Uterus (tissue), 4 donors: Measurements from ENCODE around the gene PIK3R3. TPM values are rescaled to one million over a fixed set of nuclear protein-coding genes. Genes with fewer than 3 reads are reported as not detected.

ENCODE experiments used
- DNase-seq, 2 donors: peaks; one replicate each; pipeline ENCODE4 v3.0.0-alpha.2; 2019 to 2020
- H3K27ac ChIP-seq, 2 donors: fragments of 200-600 bp; sonication (generic); 1 replicate in 1 of 2; 2 replicates in 1 of 2; pipeline ENCODE4 v1.5.1; 2016 to 2018
- H3K27me3 ChIP-seq, 2 donors: fragments of 200-600 bp; sonication (generic); one replicate each; pipeline ENCODE4 v1.5.1; 2018 to 2019; ENCODE audit warnings: control low read depth in 1 of 2
- H3K36me3 ChIP-seq, 2 donors: fragments of 200-600 bp; sonication (generic); one replicate each; pipeline ENCODE4 v1.5.1; 2019; ENCODE audit warnings: control low read depth in 1 of 2
- H3K4me1 ChIP-seq, 2 donors: fragments of 200-600 bp; sonication (generic); one replicate each; pipeline ENCODE4 v1.5.1; 2018 to 2019; ENCODE audit warnings: control low read depth in 1 of 2
- H3K4me3 ChIP-seq, 2 donors: fragments of 200-600 bp; sonication (generic); 1 replicate in 1 of 2; 2 replicates in 1 of 2; pipeline ENCODE4 v1.5.1; 2018 to 2019; ENCODE audit warnings: mild to moderate bottlenecking in 1 of 2
- H3K9me3 ChIP-seq, 2 donors: fragments of 200-600 bp; sonication (generic); one replicate each; pipeline ENCODE4 v1.5.1; 2019; ENCODE audit warnings: control low read depth in 1 of 2
- CTCF ChIP-seq, 4 experiments: fragments of 200-600 bp in 2 of 4; fragments of 450-650 bp in 2 of 4; sonication (generic) in 2 of 4; IDR thresholded peaks; one replicate each; pipeline ENCODE4 v1.5.1; 2016 to 2019; ENCODE audit warnings: antibody characterized with exemption in 4 of 4, mild to moderate bottlenecking in 2 of 4, moderate library complexity in 1 of 4
- POLR2A ChIP-seq, 2 donors: fragments of 450-650 bp; IDR thresholded peaks; one replicate each; pipeline ENCODE4 v1.6.1; 2016; ENCODE audit warnings: antibody characterized with exemption in 2 of 2, mild to moderate bottlenecking in 1 of 2, moderate library complexity in 1 of 2
- intact Hi-C: fragments of 100-400 bp; cut with DNase I; formaldehyde crosslinking; loops from one replicate; pipeline ENCODE4 v1.15.1; 2023; ENCODE audit warnings: low total_unique reads
- total RNA-seq, 4 donors: library from RNA; depleted of rRNA in 3 of 4; stranded (reverse); fragments of >200 nt in 3 of 4; gene quantifications; one replicate each; pipeline versions ENCODE4 v1.1.0 to v1.2.4, GENCODE V29; 2014 to 2023
- donor health status: DM: yes; HTN: yes; CAD: no.

The PIK3R3 gene
- total RNA-seq, 4 donors from 2014 or later, result 23.5 to 83.7 (median 38.3) TPM

- Histone ChIP-seq H3K4me1 (no peaks in the 10 kb centered on the region), H3K9me3 (no peaks in the 10 kb centered on the region), H3K36me3 (no peaks in the 10 kb centered on the region), H3K4me3 (no peak overlapping the region), H3K27ac (no peak overlapping the region), H3K27me3 (no peaks in the 10 kb centered on the region)
- DNase-seq, result no peak
- intact Hi-C loops, result no loop called here
- TF ChIP-seq POLR2A (IDR thresholded peaks at IDR 0.05) (no peak), CTCF (IDR thresholded peaks at IDR 0.05) (no peak)
These were observed 131.2 kb downstream of the PIK3R3 start for GRCh38 chr1:46001081-46001785.

- H3K9me3 ChIP-seq, result no peaks in the 10 kb centered on the region
- no peak overlapping the region for H3K27ac ChIP-seq
- H3K27me3 ChIP-seq, result no peaks in the 10 kb centered on the region
- no peaks in the 10 kb centered on the region for H3K4me1 ChIP-seq
- H3K36me3 ChIP-seq, result no peaks in the 10 kb centered on the region
- TF ChIP-seq POLR2A (IDR thresholded peaks at IDR 0.05) (no peak), CTCF (IDR thresholded peaks at IDR 0.05) (no peak)
- intact Hi-C loops, result no loop called here
- DNase-seq, result no peak
- no peak overlapping the region for H3K4me3 ChIP-seq
These were observed 132.9 kb downstream of the PIK3R3 start for GRCh38 chr1:45999507-45999906.

- Histone ChIP-seq H3K4me3 (no peak overlapping the region), H3K9me3 (no peaks in the 10 kb centered on the region), H3K27me3 (no peaks in the 10 kb centered on the region), H3K27ac (no peak overlapping the region), H3K36me3 (no peaks in the 10 kb centered on the region), H3K4me1 (no peaks in the 10 kb centered on the region)
- intact Hi-C loops, result no loop called here
- TF ChIP-seq CTCF (IDR thresholded peaks at IDR 0.05) (no peak), POLR2A (IDR thresholded peaks at IDR 0.05) (no peak)
- DNase-seq, result no peak
These were observed 134.3 kb downstream of the PIK3R3 start for GRCh38 chr1:45998020-45998617.

GRCh38 chr1:45995298-45995697 is 137.1 kb downstream of the PIK3R3 start:
- no peak overlapping the region for H3K27ac ChIP-seq
- no peaks in the 10 kb centered on the region for H3K27me3 ChIP-seq
- intact Hi-C loops, result no loop called here
- no peak for DNase-seq
- no peaks in the 10 kb centered on the region for H3K36me3 ChIP-seq
- no peak overlapping the region for H3K4me3 ChIP-seq
- H3K9me3 ChIP-seq, result no peaks in the 10 kb centered on the region
- H3K4me1 ChIP-seq, result no peaks in the 10 kb centered on the region
- TF ChIP-seq POLR2A (IDR thresholded peaks at IDR 0.05) (no peak), CTCF (IDR thresholded peaks at IDR 0.05) (no peak)

GRCh38 chr1:45994423-45994822 is 138.0 kb downstream of the PIK3R3 start:
- Histone ChIP-seq H3K9me3 (no peaks in the 10 kb centered on the region), H3K4me3 (no peak overlapping the region), H3K36me3 (no peaks in the 10 kb centered on the region), H3K4me1 (no peaks in the 10 kb centered on the region), H3K27ac (no peak overlapping the region), H3K27me3 (no peaks in the 10 kb centered on the region)
- DNase-seq, result no peak
- intact Hi-C loops, result no loop called here
- TF ChIP-seq POLR2A (IDR thresholded peaks at IDR 0.05) (no peak), CTCF (IDR thresholded peaks at IDR 0.05) (no peak)
